GM23248 (cell line): Measurements from ENCODE around the gene TRIO.

Experiments
- EZH2 ChIP-seq: fragments of 200-600 bp; sonication (generic); IDR thresholded peaks from 2 replicates; pipeline ENCODE4 v1.6.1; 2018; ENCODE audit warnings: antibody characterized with exemption, mild to moderate bottlenecking; ENCODE audit not compliant: insufficient read depth, poor library complexity, severe bottlenecking
- EZH2phosphoT487 ChIP-seq: fragments of 200-600 bp; sonication (generic); IDR thresholded peaks from 2 replicates; pipeline ENCODE4 v1.6.1; 2018; ENCODE audit warnings: antibody characterized with exemption, moderate library complexity, mild to moderate bottlenecking, low read depth; ENCODE audit not compliant: insufficient read depth

DNA sequence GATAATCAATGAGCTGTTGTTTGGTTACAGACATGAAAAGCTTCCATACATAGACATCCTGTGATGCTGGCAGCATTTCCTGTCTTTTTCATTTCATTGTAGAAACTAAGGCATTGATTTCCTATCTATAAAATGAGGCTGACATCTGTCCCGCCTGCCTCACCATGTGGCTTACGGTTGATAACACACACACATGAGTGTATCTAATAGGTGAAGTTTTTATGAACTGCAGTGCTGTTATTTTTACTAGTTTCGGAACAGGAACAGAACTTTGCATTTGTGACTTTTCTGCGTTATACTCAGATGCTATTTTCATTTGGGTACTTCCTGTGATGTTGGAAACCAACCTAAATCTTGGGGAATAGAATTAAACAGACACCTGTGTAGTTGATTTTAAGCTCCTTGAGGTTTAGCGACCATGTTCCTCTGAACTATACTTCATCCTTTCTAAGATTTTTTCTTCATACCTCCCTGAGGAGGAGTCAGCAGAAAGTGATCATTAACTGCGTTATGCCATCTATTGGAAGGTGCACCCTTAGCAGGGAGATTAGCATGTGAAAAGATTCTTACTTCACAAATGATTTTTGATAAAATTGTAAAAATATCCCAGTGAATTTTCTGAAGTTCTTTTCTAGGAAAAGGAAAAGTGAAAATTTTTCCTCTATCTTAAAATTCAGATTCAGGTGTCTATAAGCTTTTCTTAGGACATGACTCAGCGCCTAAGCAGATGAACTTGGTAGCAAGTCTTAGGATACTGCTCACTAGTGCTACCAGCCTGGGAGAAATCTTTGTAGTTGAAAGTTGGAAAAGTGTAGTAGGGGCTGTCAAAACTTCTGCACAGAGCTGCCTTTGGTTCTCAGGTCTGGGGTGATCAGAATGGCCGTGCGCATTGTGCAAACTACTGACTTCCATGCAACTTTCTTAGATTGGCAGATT lies 134.5 kb downstream of the TRIO start:
- TF ChIP-seq EZH2 (no peak), EZH2phosphoT487 (no peak)
